ENCODE data around the gene EEIG1.

- TF ChIP-seq POLR2A (IDR thresholded peaks at IDR 0.05) (no peak), POLR2AphosphoS5 (IDR thresholded peaks at IDR 0.05) (no peak), EP300 (IDR thresholded peaks at IDR 0.05) (no peak)
- TF ChIP-seq, protein P1, sequence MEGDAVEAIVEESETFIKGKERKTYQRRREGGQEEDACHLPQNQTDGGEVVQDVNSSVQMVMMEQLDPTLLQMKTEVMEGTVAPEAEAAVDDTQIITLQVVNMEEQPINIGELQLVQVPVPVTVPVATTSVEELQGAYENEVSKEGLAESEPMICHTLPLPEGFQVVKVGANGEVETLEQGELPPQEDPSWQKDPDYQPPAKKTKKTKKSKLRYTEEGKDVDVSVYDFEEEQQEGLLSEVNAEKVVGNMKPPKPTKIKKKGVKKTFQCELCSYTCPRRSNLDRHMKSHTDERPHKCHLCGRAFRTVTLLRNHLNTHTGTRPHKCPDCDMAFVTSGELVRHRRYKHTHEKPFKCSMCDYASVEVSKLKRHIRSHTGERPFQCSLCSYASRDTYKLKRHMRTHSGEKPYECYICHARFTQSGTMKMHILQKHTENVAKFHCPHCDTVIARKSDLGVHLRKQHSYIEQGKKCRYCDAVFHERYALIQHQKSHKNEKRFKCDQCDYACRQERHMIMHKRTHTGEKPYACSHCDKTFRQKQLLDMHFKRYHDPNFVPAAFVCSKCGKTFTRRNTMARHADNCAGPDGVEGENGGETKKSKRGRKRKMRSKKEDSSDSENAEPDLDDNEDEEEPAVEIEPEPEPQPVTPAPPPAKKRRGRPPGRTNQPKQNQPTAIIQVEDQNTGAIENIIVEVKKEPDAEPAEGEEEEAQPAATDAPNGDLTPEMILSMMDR (IDR thresholded peaks at IDR 0.05): no peak
These were observed 22.2 kb upstream of the EEIG1 start for GRCh38 chr9:128002959-128003358.
